ENCODE data around the gene KCNA5. TPM values are rescaled to one million over a fixed set of nuclear protein-coding genes. Genes with fewer than 3 reads are reported as not detected.

KCNA5 gene
- total and polyA plus RNA-seq, 11 donors: 0.84 to 4.4 (median 2.3) TPM

DNA sequence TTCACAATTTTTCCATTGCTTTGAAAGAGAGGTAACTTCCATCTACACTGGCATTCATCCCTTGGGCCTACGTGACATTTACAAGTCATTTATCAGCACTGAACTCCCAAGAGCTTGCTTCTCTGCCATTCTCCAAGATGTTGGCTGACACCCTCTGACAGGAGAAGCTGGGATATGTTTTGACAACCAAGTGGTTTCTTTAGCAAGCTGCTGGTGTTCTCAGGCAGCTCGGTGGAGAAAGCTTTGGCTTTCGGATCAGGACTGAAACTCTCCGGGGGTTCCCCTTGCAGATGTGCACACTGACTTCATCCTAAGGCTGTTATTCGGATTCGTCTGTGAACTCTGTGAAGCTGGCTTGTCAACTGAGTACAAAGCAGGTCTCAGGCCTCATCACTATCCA is 15.7 kb downstream of the KCNA5 start:
- intact Hi-C loops (cut with DNase I): no loop called here
- H3K36me3 ChIP-seq: no peaks in the 10 kb centered on the region
- no peak overlapping the region for H3K4me3 ChIP-seq
- 29 to 45% (median 35%) methylated on average over 6 of the region's 6 CpGs for WGBS, 4 donors
- H3K4me1 ChIP-seq: peaks cover 0 to 30% (median 15%) of the 10 kb centered on the region in 12 donors
- H3K9me3 ChIP-seq: no peaks in the 10 kb centered on the region
- no peak for DNase-seq
- no peak for TF ChIP-seq POLR2A (IDR thresholded peaks at IDR 0.05)
- TF ChIP-seq, protein P1, sequence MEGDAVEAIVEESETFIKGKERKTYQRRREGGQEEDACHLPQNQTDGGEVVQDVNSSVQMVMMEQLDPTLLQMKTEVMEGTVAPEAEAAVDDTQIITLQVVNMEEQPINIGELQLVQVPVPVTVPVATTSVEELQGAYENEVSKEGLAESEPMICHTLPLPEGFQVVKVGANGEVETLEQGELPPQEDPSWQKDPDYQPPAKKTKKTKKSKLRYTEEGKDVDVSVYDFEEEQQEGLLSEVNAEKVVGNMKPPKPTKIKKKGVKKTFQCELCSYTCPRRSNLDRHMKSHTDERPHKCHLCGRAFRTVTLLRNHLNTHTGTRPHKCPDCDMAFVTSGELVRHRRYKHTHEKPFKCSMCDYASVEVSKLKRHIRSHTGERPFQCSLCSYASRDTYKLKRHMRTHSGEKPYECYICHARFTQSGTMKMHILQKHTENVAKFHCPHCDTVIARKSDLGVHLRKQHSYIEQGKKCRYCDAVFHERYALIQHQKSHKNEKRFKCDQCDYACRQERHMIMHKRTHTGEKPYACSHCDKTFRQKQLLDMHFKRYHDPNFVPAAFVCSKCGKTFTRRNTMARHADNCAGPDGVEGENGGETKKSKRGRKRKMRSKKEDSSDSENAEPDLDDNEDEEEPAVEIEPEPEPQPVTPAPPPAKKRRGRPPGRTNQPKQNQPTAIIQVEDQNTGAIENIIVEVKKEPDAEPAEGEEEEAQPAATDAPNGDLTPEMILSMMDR (IDR thresholded peaks at IDR 0.05): no peak
- peak overlapping the region in 6 of 12 donors; percentile 9 to 65 (median 35) for H3K27ac ChIP-seq
- peaks cover 0 to 3% (median 0%) of the 10 kb centered on the region in 9 donors for H3K27me3 ChIP-seq
- peak in 3 of 4 donors; percentile 64 to 82 (median 74) for ATAC-seq

- Histone ChIP-seq H3K4me1 (peaks cover 0 to 30% (median 16%) of the 10 kb centered on the region in 12 donors), H3K27me3 (peaks cover 0 to 3% (median 0%) of the 10 kb centered on the region in 9 donors), H3K36me3 (no peaks in the 10 kb centered on the region), H3K27ac (peak overlapping the region in 1 of 12 donors; percentile 9), H3K9me3 (no peaks in the 10 kb centered on the region), H3K4me3 (no peak overlapping the region)
- TF ChIP-seq POLR2A (IDR thresholded peaks at IDR 0.05): no peak
- TF ChIP-seq, protein P1 (IDR thresholded peaks at IDR 0.05): no peak
- no peak for DNase-seq
- intact Hi-C loops (cut with DNase I): no loop called here
- ATAC-seq: peak in 3 of 4 donors; percentile 31 to 46 (median 42)
- WGBS, 4 donors: 65 to 80% (median 68%) methylated on average over 3 of the region's 3 CpGs
Observed at GRCh38 chr12:5060958-5061357, 17.3 kb downstream of the KCNA5 start.

GRCh38 chr12:5063149-5063548 is 19.5 kb downstream of the KCNA5 start:
- H3K4me1 ChIP-seq: peaks cover 0 to 30% (median 16%) of the 10 kb centered on the region in 12 donors
- no peak for DNase-seq
- H3K4me3 ChIP-seq: no peak overlapping the region
- 89 to 100% (median 92%) methylated on average over 1 of the region's 1 CpG for WGBS, 4 donors
- no peak overlapping the region for H3K27ac ChIP-seq
- H3K9me3 ChIP-seq: no peaks in the 10 kb centered on the region
- TF ChIP-seq, protein P1 (IDR thresholded peaks at IDR 0.05): no peak
- TF ChIP-seq POLR2A (IDR thresholded peaks at IDR 0.05): no peak
- peaks cover 0 to 3% (median 0%) of the 10 kb centered on the region in 9 donors for H3K27me3 ChIP-seq
- no peaks in the 10 kb centered on the region for H3K36me3 ChIP-seq
- intact Hi-C loops (cut with DNase I): no loop called here
- ATAC-seq: no peak

DNA sequence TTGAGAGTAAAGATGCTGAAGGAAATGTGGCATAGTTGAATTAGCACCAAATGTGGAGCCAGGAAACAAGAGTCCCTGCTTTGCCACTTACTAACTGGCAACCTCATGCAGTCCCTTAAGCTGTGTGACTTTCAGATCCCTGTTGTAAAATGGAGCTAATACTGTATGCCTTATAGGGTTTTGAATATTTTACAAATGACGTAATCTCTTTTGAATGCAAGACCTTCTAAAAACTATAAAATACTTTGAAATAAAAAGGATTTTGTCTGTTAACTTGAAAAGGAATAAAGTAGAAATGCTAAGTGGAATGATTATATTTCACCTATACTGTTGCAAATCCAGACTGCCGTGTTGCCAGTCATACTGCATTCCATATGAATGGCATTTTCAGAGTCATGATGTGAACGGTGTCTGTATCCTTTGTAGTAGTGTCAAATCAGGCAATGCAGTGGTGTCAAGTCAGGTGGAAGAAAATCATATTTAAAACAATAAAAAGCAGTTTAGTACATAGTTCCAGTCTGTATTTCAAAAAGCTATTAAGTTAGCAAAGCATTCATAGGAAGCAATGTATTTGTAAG is 21.3 kb downstream of the KCNA5 start:
- ATAC-seq: no peak
- DNase-seq: no peak
- Histone ChIP-seq H3K27ac (no peak overlapping the region), H3K4me1 (peaks cover 0 to 17% (median 7%) of the 10 kb centered on the region in 12 donors), H3K9me3 (no peaks in the 10 kb centered on the region), H3K4me3 (no peak overlapping the region), H3K36me3 (no peaks in the 10 kb centered on the region), H3K27me3 (peaks cover 0 to 3% (median 0%) of the 10 kb centered on the region in 9 donors)
- TF ChIP-seq POLR2A (IDR thresholded peaks at IDR 0.05): no peak
- TF ChIP-seq, protein P1 (IDR thresholded peaks at IDR 0.05): no peak
- 85 to 90% (median 87%) methylated on average over 3 of the region's 3 CpGs for WGBS, 4 donors
- intact Hi-C loops (cut with DNase I): no loop called here

Measured in heart left ventricle (tissue), 16 donors.